Activated CD8-positive, alpha-beta memory T cell treated with anti-CD3 and anti-CD28 coated beads for 1 hour (primary cell): ENCODE results near the gene ZBTB43.

Source experiments
- DNase-seq, 2 donors: peaks; one replicate each; pipeline ENCODE4 v3.0.0-alpha.2; 2020; ENCODE audit warnings: low read depth in 1 of 2; ENCODE audit errors: extremely low read depth in 1 of 2

The ZBTB43 gene

DNA sequence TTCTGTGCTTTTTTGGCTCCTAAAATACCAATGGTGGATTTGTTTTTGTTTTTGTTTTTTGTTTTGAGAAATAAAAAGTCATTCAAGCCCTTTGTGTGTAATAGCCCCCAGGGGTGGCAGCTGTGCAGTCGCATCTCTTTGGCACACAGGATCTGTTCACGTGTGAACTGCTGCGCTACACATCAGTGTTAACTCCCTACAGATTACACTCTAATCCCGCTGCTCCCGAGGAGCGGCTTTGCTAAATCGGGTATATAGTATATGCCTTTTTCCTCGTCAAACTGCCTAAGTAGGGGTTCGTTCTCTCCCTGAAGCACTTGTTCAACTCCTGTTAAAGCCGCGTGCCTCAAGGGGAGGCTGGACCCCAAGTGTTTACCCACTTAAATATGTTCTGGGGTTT, 77.9 kb downstream of the ZBTB43 start:
- DNase-seq = no peak

DNA sequence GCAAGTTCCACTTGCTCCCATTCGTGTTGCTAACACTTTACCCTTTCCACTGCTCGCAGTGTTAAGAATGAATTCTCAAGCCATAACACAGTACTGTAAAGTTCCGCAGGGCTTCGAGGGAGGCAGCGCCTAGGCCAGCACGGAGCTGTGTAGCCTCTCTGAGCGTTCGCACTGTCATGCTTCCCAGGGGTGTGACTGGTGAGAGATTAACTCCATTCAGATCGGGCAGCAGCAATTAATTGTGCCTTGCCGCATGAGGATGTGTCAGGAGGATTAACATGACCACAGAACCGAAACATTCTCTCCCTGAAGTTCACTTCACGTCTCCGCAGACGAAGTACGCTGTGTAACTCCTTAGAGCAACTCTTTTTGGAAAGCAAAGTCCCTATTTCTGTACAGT, 78.8 kb downstream of the ZBTB43 start:
- no peak for DNase-seq

DNA sequence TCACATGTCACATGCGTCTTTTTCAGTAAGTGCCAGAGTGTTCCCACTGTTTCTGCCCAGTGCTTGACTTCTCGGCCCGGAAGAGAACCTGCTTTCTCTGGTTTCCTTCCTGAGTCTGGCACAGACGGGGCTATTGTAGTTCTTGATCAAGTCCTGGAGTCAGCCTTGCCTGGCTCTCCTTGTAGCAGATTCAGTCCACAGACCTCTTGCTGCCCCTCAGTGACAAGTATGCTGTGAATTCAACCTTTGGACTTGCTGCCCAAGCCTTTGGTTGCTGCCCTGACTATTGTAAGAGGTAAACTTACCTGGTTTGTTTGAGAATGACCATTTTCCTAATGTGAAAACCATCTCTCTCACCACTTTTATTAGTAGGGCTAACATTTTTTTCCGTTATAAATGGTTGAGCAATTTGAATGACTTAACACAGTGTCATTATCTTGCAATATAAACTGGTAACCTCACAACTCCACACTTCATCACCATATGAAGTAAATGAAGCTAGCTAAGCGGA, 80.3 kb downstream of the ZBTB43 start:
- no peak for DNase-seq

DNA sequence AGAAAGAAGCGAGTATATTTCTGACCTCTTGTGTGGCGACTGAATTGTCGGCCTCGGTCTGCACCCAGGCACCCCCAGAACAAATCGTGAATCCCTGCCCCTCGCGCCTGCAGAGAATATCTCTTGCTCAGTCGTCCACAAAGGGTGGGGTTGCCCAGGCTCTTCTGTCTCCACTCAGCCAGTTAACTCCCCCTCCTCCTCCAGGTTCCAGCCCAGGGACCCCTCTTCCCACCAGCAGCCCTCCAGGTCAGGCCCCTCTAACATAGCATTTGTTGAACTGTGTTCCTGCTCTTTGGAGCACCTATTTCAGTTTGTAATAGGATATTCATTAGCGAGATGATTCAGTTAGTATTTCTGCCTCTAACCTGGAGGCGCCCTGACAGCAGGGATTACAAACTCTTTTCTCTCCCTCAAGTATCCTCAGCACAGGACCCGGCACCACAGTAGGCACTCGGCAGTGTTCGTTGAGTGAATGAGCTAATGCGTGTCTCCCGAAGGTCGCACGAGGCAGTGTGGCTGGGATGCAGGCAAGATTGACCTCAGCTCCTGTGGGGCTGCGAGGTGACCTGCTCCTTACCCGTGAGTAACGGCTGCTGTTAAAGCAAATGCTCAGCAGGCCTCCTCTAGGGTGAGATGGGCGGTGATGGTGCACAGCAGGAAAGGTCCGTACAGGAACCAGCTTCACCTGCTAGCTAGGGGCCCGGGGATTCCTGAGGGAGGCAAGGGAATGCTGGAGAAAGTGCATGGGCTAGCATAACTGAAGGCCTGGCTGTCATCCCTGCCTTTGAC, 81.4 kb downstream of the ZBTB43 start:
- no peak for DNase-seq

DNA sequence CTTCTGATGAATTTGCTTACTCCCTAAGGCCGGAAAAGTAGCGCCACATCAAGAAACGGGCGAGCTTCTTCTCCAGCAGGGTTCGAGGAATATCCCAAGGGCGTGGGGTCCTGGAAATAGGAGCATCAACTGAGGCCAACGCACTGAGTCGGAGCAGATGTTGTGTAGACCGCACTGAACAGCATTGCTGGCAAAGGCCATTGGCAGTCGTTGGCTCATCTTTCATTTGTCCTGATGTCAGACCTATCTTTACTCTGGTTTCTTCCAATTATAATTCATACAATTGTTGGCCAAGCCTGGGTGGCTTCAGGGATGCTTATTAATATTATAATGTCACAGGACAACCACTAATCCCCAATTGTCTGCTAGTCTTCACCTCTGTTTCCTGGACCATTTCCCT, 82.1 kb downstream of the ZBTB43 start:
- no peak for DNase-seq
